SK-MEL-5 (cell line): ENCODE measurements around the gene MAD1L1. TPM values are rescaled to one million over a fixed set of nuclear protein-coding genes. Genes with fewer than 3 reads are reported as not detected.
A peak's percentile ranks its signal among the peaks of the same experiment; 100 is the strongest.

Source experiments
- DNase-seq: peaks from one replicate; pipeline ENCODE4 v3.0.0-alpha.2; 2016; ENCODE audit warnings: low read depth, low spot score
- in situ Hi-C: cut with HindIII; loops from 2 replicates; pipeline ENCODE4 v1.10.0; 2016; ENCODE audit warnings: low sequenced_read_pairs, high pct_unique_total_duplicates, low pct_unique_long_range_greater_than_20kb
- total RNA-seq: library from RNA; depleted of rRNA; stranded (reverse); fragments of >200 nt; shearing (Covaris generic); gene quantifications from 2 replicates; pipeline ENCODE4 v1.2.3, GENCODE V29; 2014

The MAD1L1 gene
- total RNA-seq, 1 experiment from 2014 or later = 204 TPM

GRCh38 chr7:2158331-2159175 lies 74.2 kb downstream of the MAD1L1 start:
- in situ Hi-C loops = no loop called here
- DNase-seq = no peak

- in situ Hi-C loops = no loop called here
- DNase-seq = no peak
Observed at GRCh38 chr7:2157473-2158279, 75.1 kb downstream of the MAD1L1 start.

GRCh38 chr7:2156756-2157472 lies 75.8 kb downstream of the MAD1L1 start:
- no peak for DNase-seq
- in situ Hi-C loops = no loop called here

- in situ Hi-C loops = no loop called here
- no peak for DNase-seq
Observed at GRCh38 chr7:2154831-2155230, 77.9 kb downstream of the MAD1L1 start.

- in situ Hi-C loops = no loop called here
- peak; percentile 28 for DNase-seq
Observed at GRCh38 chr7:2154121-2154520, 78.6 kb downstream of the MAD1L1 start.

GRCh38 chr7:2152646-2153045 lies 80.1 kb downstream of the MAD1L1 start:
- in situ Hi-C loops = no loop called here
- DNase-seq = no peak

- in situ Hi-C loops = no loop called here
- no peak for DNase-seq
Observed at GRCh38 chr7:2151801-2152612, 80.7 kb downstream of the MAD1L1 start.

GRCh38 chr7:2151237-2151636 lies 81.5 kb downstream of the MAD1L1 start:
- in situ Hi-C loops = no loop called here
- DNase-seq = no peak

- DNase-seq = no peak
- in situ Hi-C loops = no loop called here
Observed at GRCh38 chr7:2150445-2150815, 82.3 kb downstream of the MAD1L1 start.

GRCh38 chr7:2149672-2150444 lies 82.9 kb downstream of the MAD1L1 start:
- in situ Hi-C loops = no loop called here
- no peak for DNase-seq

GRCh38 chr7:2148814-2149213 lies 83.9 kb downstream of the MAD1L1 start:
- DNase-seq = no peak
- in situ Hi-C loops = no loop called here

GRCh38 chr7:2148189-2148588 lies 84.6 kb downstream of the MAD1L1 start:
- no peak for DNase-seq
- in situ Hi-C loops = no loop called here

GRCh38 chr7:2146676-2147472 lies 85.9 kb downstream of the MAD1L1 start:
- no peak for DNase-seq
- in situ Hi-C loops = no loop called here

- in situ Hi-C loops = no loop called here
- no peak for DNase-seq
Observed at GRCh38 chr7:2145835-2146580, 86.7 kb downstream of the MAD1L1 start.

- in situ Hi-C loops = no loop called here
- no peak for DNase-seq
Observed at GRCh38 chr7:2144926-2145325, 87.8 kb downstream of the MAD1L1 start.
